Muscle layer of colon (tissue), 2 donors: Measurements from ENCODE around the gene KRT8.

ENCODE experiments used
- H3K27ac ChIP-seq: one replicate; pipeline ENCODE4 v1.7.0; 2013; ENCODE audit warnings: low read depth, mild to moderate bottlenecking, low read length, moderate library complexity
- H3K27me3 ChIP-seq, 2 donors: one replicate each; pipeline ENCODE4 v1.7.0; 2013; ENCODE audit warnings: low read length in 2 of 2, mild to moderate bottlenecking in 2 of 2; ENCODE audit not compliant: insufficient read depth in 2 of 2, control insufficient read depth in 1 of 2
- H3K36me3 ChIP-seq: one replicate; pipeline ENCODE4 v1.7.0; 2013; ENCODE audit warnings: mild to moderate bottlenecking, low read length; ENCODE audit not compliant: insufficient read depth
- H3K4me1 ChIP-seq: one replicate; pipeline ENCODE4 v1.7.0; 2013; ENCODE audit warnings: mild to moderate bottlenecking, low read length; ENCODE audit not compliant: insufficient read depth
- H3K4me3 ChIP-seq, 2 donors: one replicate each; pipeline ENCODE4 v1.7.0; 2013; ENCODE audit warnings: low read length in 2 of 2, low read depth in 1 of 2, mild to moderate bottlenecking in 1 of 2, moderate library complexity in 1 of 2
- H3K9ac ChIP-seq: one replicate; pipeline ENCODE4 v1.7.0; 2013; ENCODE audit warnings: low read length
- H3K9me3 ChIP-seq: one replicate; pipeline ENCODE4 v1.7.0; 2013; ENCODE audit warnings: mild to moderate bottlenecking, low read length
- donor health status: abdominal sarcoma.
- donor health status: Adenocarcinoma of cecum.

The KRT8 gene

DNA sequence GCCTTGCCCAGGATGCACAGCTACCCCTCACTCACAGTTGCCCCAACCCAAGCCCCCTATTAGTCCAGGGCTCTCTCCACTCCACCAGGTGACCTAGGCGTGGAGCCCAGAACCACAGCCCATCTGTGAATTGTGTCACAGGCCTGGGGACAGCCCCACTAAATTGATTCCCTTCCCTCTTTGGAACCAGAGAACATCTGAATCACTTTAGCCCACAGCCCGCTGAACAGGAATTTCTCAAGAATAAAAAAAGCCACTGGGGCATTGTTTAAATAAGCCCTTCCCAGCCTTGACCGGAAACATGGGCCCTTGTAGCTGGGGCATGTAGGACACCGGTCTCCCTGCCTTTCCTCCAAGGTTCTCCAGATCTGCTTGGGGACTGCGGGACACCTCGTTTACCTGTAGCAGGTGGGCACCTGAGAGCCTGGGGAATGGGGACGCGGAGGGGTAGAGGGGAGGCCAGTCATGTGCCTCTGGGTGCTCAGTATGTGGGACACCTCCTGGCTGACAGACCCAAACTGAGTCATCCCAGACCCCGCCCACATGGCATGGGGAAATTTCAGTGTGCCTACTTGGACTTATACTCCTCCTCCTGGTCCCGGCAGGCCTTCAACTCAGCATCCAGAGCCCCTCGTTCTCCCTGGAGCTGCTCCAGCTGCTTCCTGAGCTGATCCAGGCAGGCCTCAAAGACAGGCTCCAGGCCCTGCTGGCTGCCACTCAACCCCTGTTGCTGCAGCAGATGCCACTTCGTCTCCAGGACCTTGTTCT lies 57.4 kb downstream of the KRT8 start:
- Histone ChIP-seq H3K9ac (no peak overlapping the region), H3K36me3 (no peaks in the 10 kb centered on the region), H3K9me3 (no peaks in the 10 kb centered on the region), H3K4me1 (no peaks in the 10 kb centered on the region), H3K27ac (no peak overlapping the region), H3K4me3 (no peak overlapping the region), H3K27me3 (peaks cover 0 to 6% of the 10 kb centered on the region in 2 donors)
